GM21528 (cell line): ENCODE results near the gene CSE1L.
"Not testable (repeated sequence)": the region's sequence is repeated elsewhere in the genome, so short reads cannot be mapped to it uniquely, and the experiment has no call there.

Experiments used
- ATAC-seq: cut with Tn5 transposase; IDR thresholded peaks from one replicate; pipeline ENCODE4 v1.9.1; 2021; ENCODE audit warnings: mild to moderate bottlenecking, moderate library complexity; ENCODE audit not compliant: unreplicated experiment, low FRiP score

The CSE1L gene

GRCh38 chr20:49119988-49120387 lies 73.9 kb downstream of the CSE1L start:
- no peak for ATAC-seq

GRCh38 chr20:49122920-49123319 lies 76.8 kb downstream of the CSE1L start:
- no peak for ATAC-seq

- no peak for ATAC-seq
Observed at GRCh38 chr20:49123982-49124381, 77.9 kb downstream of the CSE1L start.

GRCh38 chr20:49132995-49133478 lies 86.9 kb downstream of the CSE1L start:
- ATAC-seq = no peak

- no peak for ATAC-seq
Observed at GRCh38 chr20:49133571-49133970, 87.5 kb downstream of the CSE1L start.

- not testable (repeated sequence) for ATAC-seq
Observed at GRCh38 chr20:49134797-49135196, 88.7 kb downstream of the CSE1L start.

GRCh38 chr20:49136817-49137571 lies 90.9 kb downstream of the CSE1L start:
- ATAC-seq = no peak

- ATAC-seq = no peak
Observed at GRCh38 chr20:49138431-49138830, 92.3 kb downstream of the CSE1L start.

- ATAC-seq = no peak
Observed at GRCh38 chr20:49140411-49140810, 94.3 kb downstream of the CSE1L start.

GRCh38 chr20:49140834-49141233 lies 94.7 kb downstream of the CSE1L start:
- no peak for ATAC-seq
